NCI-H1930 (cell line): ENCODE data around the gene PRPS1L1.

Experiments
- DNase-seq, 2 experiments: peaks; one replicate each; lab custom pipeline; 2025; lab: John Stamatoyannopoulos, UW

The PRPS1L1 gene

DNA sequence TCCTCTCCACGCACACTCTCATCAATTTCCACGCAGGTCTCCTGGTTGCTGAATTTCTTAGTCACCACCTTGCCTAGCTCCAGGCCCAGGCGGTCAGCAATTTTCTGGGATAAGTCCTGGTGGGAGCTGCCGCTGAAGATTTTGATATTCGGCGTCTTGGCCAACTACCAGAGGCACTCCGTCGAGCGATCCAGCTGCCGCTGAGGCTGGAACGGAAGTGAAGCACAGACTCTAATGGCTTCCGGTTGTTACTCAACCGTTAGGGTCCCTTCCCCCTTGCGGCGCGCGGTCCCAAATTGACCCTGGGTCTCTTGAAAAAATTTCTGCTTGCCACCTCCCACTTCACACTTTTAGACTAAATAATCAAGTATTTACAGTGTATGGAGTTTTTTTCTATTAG lies at the start of gene PRPS1L1:
PRPS1L1 (minus strand) TSS at position 219 of the 400 bp plus-strand sequence.
- no peak for DNase-seq

DNA sequence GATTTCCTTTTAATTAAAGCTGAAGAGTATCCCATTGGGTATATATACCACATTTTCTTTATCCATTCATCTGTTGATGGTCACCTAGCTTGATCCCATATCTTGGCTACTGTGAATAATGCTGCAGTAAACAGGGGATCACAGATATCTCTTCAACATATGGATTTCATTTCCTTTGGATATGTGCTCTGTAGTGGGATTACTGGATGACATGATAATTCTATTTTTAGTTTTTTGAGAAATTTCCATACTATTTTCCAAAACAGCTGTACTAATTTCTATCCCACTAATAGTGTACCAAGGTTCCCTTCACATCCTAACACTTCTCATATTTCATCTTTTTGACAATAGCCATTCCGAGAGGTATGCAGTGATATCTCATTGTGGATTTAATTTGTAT lies 48.8 kb upstream of the PRPS1L1 start:
- no peak for DNase-seq

DNA sequence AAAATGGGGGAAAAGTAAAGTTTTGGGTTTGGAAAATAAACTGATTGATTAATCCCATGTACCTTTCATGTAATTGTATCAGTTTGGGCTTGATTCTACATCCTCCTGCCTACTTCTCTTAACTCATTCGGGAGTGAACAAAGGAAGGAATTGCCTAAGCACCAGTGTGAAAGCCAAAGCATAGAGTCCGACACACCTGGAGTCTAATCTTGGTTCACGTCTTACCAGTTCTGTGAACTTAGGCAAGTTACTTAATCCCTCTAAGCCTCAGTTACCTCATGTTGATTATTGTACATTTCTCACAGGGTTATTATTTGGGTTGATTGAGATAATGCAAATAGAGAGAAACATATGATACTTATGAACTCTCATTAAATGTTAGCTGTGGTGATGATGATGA lies 41.1 kb upstream of the PRPS1L1 start:
- DNase-seq = no peak

DNA sequence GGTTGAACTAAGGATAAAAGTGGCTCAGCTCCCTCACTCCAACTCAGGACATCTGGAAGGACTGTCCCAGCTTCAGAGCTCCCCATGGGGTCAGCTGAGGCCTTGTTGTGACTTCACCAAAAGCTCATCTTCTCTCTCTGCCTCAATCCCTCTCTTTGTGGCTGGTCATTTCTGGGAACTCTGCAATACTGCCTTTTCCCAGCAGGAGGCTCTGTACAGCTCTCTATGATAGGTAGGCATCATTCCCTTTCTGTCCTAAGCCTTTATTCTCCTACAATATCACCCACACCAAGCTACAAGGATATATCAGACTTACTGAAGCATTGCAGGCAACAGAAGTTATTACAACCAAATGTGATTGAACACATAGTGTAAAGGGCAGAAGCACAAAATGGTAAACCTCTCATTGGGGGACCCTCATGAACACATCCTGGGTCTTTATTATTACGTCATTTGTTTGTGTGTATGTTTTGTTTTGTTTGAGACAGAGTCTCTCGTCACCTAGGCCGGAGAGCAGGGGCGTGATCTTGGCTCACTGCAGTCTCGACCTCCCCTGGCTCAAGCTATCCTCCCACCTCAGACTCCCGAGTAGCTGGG lies 36.7 kb upstream of the PRPS1L1 start:
- no peak for DNase-seq

DNA sequence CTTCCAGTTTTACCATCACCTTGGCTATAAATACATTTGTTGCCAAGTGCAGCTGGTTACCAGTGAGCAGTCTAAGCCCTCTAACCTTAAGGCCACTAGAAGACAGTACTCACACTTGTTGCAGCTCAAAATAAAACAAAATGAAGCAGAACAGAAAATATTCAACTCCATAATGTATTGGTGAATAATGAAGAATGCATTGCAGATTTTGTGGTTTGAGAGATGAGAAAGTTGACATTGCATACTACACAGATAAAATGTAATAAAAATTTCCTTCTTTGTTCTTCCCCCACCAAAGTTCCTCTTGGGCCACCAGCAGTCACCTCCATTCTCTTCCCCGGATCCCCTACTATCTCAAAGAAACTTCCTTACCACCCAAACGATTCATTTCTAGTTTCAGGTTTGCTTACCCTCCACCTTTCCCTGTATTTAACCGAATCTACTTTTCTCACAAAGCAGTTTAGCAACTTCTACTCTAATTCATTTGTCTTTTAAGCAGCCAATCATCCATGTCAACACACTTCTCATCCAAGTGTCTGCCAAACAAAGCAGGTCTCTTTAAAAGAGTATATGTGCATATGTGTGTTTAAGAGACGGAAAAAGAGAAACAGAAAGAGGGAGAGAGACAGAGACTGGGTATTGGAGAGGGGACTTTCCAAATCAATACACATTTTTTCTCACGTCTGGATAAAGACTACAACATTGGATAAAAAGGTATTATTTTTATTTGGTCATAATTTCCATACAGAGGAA lies 35.7 kb upstream of the PRPS1L1 start:
- DNase-seq = no peak

DNA sequence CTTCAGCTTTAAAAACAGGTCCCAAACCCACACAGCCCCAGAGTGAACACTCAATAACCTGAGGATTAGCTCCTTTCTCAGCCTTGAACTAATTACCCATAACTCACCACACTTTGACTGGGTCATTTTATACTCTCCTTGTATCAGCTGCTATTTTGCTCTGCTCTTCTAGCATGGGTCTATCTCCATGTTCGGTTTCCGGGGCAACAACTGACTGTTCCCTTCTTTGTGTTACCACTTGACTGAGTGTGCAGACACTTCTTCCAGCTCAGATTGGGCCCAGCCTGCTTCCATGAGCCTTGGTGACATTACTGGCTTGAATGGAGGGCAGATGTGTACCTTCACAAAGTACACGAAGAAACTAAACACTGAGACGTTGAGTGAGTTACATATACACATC lies 31.5 kb upstream of the PRPS1L1 start:
- DNase-seq = no peak

DNA sequence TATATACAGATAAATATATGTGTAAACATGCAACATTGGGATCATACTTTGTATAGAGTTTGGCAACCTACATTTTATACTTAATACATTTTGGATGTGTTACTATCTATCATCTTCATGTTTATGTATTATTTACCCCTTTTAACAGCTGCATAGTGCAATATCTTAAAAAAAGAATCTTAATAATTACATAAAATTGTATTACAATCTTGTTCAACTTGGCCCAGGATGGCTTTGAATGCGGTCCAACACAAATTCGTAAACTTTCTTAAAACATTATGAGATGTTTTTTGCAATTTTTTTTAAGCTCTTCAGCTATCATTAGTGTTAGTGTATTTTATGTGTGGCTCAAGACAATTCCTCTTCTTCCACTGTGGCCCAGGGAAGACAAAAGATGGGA lies 26.3 kb upstream of the PRPS1L1 start:
- no peak for DNase-seq

DNA sequence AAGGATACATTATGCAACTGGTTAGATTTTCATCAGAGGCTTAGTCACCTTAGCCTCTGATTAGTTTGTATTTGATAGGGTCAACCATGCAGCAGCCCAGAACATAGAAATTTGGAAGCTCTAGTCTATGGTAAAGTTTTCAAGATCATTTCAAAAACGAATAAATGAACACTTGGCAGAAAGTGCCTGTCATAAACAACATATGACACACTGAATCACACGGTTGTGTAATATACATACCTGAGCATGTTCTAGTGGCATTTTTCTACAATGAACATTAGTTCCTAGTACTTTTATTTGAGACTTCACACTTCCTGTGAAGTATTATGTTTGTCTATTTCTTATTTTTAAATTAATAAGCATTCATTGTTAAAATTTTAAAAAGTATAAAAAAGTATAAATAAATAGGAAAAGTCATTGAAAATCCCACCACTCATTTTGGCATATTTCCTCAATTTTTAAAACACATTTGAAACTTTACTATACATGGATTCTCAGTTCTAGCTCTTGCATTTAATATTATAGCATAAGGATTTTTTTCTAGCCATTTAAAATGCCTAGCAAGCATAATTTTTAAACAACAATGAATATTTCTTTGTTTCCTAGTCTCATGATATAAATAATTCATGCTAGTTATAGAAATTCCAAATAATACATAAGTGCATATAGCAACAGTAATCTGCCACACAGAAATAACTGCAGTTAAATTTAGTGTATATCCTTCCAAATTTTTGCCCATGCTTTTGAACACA lies 25.7 kb upstream of the PRPS1L1 start:
- DNase-seq = no peak

DNA sequence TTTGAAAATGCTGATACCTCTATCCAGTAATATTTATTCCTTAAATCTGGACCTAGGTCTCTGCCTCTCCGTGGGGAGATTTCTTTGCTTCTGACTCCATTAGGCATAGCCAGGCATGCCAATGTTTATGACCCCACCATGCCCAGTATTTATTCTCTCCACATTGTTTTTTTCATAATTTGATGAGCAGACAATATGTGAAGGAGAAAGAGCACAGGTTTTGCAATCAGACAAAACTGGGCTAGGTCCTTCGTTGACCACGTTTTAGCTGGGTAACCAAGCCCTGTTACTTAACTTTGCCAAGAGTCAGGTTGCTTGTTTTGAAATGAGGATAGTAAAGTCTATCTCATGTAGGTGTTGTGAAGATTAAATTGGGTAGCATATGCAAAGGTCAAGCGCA lies 21.6 kb upstream of the PRPS1L1 start:
- no peak for DNase-seq

DNA sequence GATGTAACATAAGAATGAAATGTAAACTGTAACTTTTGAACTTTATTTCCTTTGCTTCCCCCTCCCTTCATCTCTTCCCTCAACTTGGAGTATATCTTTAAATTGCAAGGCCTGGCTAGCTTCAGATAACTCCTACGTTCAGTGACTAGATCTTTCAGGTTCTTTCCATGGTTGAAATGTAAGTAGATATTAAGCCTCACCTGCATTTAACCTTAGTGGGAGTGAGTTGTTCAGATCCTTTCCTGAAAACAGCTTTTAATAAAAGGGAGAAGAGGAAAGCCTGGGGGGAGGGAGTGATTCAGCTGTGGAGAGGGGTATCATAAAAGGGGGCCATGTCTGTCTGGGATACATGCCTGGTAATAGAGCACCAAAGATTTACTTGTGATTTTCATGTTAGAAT lies 19.0 kb upstream of the PRPS1L1 start:
- no peak for DNase-seq

DNA sequence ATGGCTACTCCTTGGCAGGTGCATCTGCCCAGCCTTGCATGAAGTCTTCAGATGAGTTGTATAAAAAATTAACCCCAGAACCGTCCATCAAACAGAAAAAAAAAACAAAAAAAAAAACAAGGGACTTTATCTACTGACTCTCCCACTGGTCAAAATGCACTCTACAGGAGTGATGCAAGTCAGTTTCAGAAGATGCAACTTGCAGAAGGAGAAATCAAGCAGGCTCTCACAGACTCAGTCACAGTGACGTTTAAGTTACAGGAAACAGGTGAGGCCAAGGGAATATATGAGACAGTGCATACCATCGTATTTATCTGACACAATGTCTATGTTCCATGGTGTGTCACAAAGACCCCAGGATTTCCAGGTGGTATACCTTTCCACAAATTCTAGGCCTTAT lies 17.5 kb upstream of the PRPS1L1 start:
- no peak for DNase-seq

DNA sequence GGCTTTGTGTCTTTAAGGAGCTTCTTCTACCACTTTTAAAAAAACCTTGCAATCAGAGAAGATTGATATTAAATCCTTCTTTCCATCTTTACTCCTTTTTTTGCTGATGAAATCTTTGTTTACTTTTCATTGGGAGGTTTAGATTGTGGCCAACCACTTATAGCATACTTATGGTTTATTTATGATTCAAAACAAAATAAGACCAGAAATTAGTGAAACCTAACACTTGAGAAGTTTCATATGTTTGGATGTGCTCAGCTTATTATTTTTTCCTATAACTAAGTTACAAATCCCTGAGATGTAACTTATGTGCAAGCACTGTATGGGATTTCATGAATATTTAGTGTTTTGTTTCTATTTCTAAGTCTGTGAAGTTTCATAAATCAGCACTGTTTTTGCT lies 13.5 kb upstream of the PRPS1L1 start:
- DNase-seq = no peak

DNA sequence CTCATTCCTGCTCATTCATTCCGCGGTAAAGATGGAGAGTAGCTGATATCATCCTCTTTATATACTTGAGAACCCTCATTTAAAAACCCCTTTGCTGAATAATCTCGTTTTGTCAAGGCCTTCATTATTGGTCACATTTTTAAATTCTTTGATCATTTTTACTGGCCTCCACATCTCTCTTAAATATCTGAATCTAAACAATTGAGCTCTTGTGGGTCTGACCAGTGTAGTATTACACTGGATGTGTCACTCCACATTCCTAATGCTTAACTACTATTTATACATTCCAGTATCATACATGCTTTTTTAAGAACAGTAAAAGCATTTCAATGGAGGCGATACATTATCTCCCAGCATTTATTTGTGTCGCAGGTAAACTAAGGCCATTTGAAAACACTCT lies 12.6 kb upstream of the PRPS1L1 start:
- DNase-seq = no peak

DNA sequence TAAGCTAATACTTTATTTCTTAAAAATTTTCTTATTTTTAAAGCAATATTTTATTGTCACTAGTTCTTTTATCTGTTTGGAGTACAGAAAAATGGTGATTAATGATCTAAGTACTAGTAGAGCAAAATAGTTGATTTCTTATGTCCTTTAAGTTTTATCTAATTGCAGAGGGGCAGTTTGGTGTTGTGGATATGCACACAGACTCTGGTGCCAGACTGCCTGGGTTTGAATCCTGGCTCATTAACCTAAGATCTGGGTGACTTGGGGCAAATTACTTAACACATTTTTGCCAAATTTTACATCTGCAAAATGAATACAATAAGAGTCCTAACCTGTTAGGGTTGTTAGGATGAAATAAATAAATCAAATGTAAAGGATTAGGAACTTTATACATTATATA lies 10.7 kb upstream of the PRPS1L1 start:
- DNase-seq = no peak

DNA sequence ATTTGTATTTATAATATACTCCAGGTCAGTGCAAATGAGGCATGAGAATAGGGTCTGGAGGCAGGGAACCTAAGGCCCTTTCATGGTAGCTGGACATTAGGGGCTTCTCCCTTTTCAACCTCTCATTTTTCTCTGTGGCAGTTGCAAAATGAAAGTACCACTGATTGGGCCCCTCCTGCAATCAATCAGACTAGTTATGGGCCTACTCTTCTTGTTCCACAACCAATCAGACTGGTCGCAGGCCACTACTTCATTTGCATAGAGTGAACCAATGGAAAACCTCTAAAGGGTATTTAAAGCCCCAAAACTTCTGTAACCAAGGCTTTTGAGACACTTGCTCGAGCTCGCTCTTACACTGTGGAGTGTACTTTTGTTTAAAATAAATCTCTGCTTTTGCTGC lies 10.0 kb upstream of the PRPS1L1 start:
- DNase-seq = no peak

DNA sequence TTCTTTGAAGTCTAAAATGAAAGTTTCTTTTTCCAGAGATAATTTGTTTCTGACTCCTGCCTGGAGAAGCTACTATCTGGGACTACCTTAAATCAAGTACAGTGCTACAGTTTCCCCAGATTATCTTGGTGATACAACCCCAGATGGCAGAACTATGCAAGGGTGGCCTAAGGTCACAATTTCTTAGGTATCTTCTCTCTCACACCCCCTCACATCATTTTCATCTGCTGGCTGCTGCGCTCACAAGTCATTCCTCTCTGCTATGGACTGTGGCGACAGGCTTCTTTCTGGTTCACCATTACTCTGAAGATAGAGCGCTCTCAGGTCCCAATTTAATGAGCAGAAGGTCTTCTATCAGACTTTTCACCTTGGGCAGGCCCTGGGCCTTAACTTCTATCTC lies 9.1 kb upstream of the PRPS1L1 start:
- DNase-seq = no peak

DNA sequence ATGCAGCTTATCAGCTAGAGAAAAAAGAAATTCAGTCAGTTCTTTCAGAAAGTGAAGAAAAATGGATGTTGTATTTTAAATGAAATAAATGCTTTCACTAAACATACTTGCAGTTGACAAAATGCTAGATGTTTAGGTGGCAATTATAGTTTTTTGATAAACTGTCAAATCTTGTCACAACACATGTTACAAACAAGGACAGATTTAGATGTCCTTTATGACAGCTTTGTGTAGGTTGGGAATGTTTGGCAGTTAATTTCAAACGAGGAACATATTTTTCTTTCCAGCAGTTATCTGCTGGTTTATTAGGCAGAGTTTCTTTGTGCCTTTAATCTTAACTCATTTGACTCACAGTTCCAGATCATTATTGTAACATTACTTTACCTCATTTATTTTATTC lies 3.1 kb upstream of the PRPS1L1 start:
- DNase-seq = no peak

DNA sequence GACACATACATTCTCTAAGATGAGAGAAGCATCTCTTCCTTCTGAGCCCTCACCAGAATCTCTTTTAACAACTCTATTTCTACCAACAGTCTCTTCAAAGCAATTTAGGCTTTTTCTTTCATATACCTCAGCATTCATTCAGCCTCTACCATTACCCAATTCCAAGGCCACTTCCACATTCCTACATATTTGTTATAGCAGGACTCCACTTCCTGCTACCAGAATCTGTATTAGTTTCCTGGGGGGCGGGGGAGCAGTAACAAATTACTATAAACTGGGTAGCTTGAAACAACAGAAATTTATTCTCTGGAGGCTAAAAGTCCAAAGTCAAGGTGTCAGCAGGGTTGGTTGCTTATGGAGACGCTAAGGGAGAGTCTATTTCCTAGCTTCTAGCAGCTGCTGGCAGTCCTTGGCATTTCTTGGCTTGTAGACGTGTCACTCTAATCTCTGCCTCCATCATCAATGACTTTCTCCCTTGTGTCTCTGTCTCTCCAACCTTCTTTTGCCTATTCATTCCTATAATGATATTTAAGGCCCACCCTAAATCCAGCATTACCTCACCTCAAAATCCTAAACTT lies 7.4 kb downstream of the PRPS1L1 start:
- DNase-seq = no peak

DNA sequence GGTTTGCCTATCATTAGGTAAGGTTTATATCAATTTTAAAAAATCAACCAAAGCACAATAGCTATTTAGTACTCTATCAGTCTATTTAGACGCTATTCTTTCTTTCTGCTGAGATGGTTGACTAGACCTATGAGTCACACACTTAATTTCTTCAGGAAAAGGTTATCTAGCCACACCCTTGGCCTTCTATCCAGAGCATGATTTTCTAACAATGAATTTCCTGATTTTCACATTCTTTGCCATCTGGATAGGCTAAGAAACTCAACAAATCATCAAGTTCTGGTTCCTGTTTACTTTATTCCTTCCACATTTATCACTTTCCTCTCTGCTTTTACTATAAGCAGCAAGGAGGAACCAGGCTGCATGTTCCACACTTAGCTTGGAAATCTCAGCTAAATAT lies 8.1 kb downstream of the PRPS1L1 start:
- no peak for DNase-seq

DNA sequence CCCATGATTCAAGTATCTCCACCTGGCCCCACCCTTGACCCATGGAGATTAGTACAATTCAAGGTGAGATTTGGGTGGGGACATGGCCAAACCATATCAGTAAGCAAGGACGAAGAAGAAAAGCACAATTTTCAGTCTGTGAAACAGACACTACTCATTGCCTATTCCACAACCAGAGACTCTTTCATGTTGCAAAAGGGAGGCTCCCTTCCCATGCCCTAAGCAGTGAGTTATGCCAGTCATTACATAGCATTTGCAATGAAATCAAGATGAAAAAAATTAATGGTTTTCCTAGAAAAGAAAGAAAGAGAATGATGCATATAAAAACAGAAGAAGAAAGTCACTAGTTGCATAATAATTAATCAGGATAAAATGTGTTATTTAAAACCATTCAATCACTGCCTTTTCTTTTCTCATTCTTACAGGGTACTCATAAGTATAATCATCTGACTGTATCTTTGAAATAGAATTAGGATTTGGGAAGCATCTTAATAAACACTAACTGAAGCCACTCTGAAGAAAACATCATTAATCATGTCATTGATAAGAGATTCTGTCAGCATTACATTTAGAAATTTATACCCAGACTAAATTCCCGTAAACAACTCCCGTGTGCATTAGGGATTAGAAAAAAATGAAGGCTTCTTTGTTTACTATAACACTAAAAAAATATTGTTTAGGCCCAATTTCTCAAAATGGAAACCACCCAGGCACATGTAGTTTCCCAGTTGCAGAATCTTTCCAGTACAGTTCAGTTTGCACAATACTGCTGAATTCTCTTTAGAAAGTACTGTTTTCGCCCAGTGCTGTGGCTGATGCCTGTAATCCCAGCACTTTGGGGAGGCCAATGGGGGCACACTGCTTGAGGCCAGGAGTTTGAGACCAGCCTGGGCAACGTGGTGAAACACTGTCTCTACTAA lies 9.1 kb downstream of the PRPS1L1 start:
- no peak for DNase-seq

DNA sequence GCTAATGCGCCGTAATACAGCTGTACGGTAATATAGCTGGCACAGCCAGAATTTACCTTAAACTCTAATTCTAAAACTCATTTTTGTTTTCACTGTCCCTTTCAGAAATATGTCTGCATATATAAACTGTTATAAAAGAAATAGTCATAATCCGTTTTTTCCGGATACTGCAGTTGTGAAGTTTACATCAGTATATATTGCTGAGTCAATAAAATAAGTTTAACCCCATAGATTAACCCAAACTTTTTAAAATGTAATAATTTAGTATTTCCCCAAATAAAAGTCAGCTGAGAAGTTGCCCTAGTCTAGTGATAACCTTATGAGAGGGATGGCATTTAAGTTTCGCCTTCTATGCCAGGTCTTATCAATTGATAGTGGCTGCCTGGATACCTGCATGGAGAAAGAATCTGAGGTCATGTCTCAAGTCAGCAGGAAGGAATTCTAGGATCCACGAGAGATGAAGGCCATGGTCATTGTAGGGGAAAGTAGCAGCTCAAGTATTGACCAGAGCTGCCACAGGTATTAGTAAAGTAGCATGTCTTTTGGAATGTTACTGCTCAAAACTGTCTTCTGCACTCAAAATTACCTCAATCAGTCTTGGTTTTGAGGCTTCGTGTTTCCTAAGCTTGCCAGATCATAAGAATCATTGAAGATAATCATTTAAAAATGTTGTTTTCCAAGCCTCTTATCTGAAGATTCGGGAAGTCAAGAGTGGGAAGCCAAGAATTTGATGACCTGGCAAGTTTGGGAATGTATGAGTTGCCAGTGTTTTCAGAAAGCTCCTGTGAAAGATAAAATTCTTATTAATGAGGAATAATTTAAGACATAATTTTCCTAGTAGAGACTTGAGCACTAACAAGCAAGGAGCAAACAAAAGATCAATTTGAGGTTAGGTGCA lies 10.8 kb downstream of the PRPS1L1 start:
- DNase-seq = no peak
